WTC11 (cell line): ENCODE results near the gene RIC8B. TPM values are rescaled to one million over a fixed set of nuclear protein-coding genes. Genes with fewer than 3 reads are reported as not detected.
"Not testable (repeated sequence)": the region's sequence is repeated elsewhere in the genome, so short reads cannot be mapped to it uniquely, and the experiment has no call there.

Source experiments
- ATAC-seq: fragments of 200-7000 bp; cut with Tn5 transposase; 2 replicates; pipeline ENCODE4 v1.10.0; 2021; ENCODE audit warnings: mild to moderate bottlenecking, moderate library complexity
- CTCF ChIA-PET: fragments of 300-600 bp; sonication (Branson Sonifier 250); formaldehyde crosslinking; loops from one replicate; lab custom pipeline; 2021; ENCODE audit warnings: antibody characterized with exemption; lab: Charles Lee
- POLR2A ChIA-PET: fragments of 350-600 bp; sonication (Branson Sonifier 250); formaldehyde crosslinking; loops from one replicate; lab custom pipeline; 2021; ENCODE audit warnings: antibody characterized with exemption; lab: Charles Lee
- DNase-seq: peaks from one replicate; pipeline ENCODE4 v3.0.0; 2021; ENCODE audit warnings: low spot score
- H3K27ac Mint-ChIP-seq: 2 replicates; pipeline ENCODE4 v1.8.0; 2021; ENCODE audit warnings: mixed read lengths
- H3K27me3 Mint-ChIP-seq: 2 replicates; pipeline ENCODE4 v1.8.0; 2021; ENCODE audit warnings: low read depth, mild to moderate bottlenecking, moderate library complexity, mixed read lengths
- H3K36me3 Mint-ChIP-seq: 2 replicates; pipeline ENCODE4 v1.8.0; 2021; ENCODE audit warnings: mixed read lengths
- H3K4me1 Mint-ChIP-seq: 2 replicates; pipeline ENCODE4 v1.8.0; 2022; ENCODE audit warnings: mixed read lengths
- H3K4me3 Mint-ChIP-seq: 2 replicates; pipeline ENCODE4 v1.8.0; 2021; ENCODE audit warnings: mild to moderate bottlenecking, moderate library complexity, mixed read lengths
- H3K9me3 Mint-ChIP-seq: 2 replicates; pipeline ENCODE4 v1.8.0; 2021; ENCODE audit warnings: mixed read lengths
- AFF4 ChIP-seq: sonication (generic); formaldehyde crosslinking; IDR thresholded peaks from 2 replicates; pipeline ENCODE4 v1.8.1; 2023; ENCODE audit warnings: mild to moderate bottlenecking, missing genetic modification reagents, borderline replicate concordance
- CREB1 ChIP-seq: sonication (generic); formaldehyde crosslinking; IDR thresholded peaks from 2 replicates; pipeline ENCODE4 v1.8.0; 2023; ENCODE audit warnings: mild to moderate bottlenecking, missing genetic modification reagents
- CREM ChIP-seq: sonication (generic); formaldehyde crosslinking; IDR thresholded peaks from 2 replicates; pipeline ENCODE4 v1.8.1; 2022; ENCODE audit warnings: mild to moderate bottlenecking, missing genetic modification reagents, moderate library complexity
- CTCF ChIP-seq: fragments of 200-600 bp; IDR thresholded peaks from 2 replicates; pipeline ENCODE4 v1.8.0; 2022; ENCODE audit warnings: antibody characterized with exemption
- EMX1 ChIP-seq: fragments of 250-450 bp; sonication (Bioruptor Pico); IDR thresholded peaks from 2 replicates; pipeline ENCODE4 v1.8.0; 2021; ENCODE audit warnings: mild to moderate bottlenecking
- ESRRA ChIP-seq: sonication (generic); formaldehyde crosslinking; IDR thresholded peaks from 2 replicates; pipeline ENCODE4 v1.8.1; 2022; ENCODE audit warnings: mild to moderate bottlenecking, missing genetic modification reagents, borderline replicate concordance
- FOXJ3 ChIP-seq: sonication (generic); formaldehyde crosslinking; IDR thresholded peaks from 2 replicates; pipeline ENCODE4 v1.9.0; 2021; ENCODE audit warnings: missing genetic modification reagents, mild to moderate bottlenecking, borderline replicate concordance
- GTF2I ChIP-seq: fragments of 250-450 bp; sonication (Bioruptor Pico); conservative IDR thresholded peaks from 2 replicates; pipeline ENCODE4 v1.4.0; 2021; ENCODE audit warnings: mild to moderate bottlenecking
- IRF2 ChIP-seq: sonication (generic); formaldehyde crosslinking; IDR thresholded peaks from 2 replicates; pipeline ENCODE4 v1.8.0; 2022; ENCODE audit warnings: low read depth, missing genetic modification reagents, borderline replicate concordance
- MLX ChIP-seq: sonication (generic); formaldehyde crosslinking; IDR thresholded peaks from 2 replicates; pipeline ENCODE4 v1.8.1; 2023; ENCODE audit warnings: mild to moderate bottlenecking, missing genetic modification reagents, moderate library complexity
- NFATC4 ChIP-seq: fragments of 250-450 bp; sonication (Bioruptor Pico); IDR thresholded peaks from 2 replicates; pipeline ENCODE4 v1.9.0; 2021; ENCODE audit warnings: mild to moderate bottlenecking
- NFE2L1 ChIP-seq: sonication (generic); formaldehyde crosslinking; IDR thresholded peaks from 2 replicates; pipeline ENCODE4 v1.8.1; 2023; ENCODE audit warnings: missing genetic modification reagents
- STAT6 ChIP-seq: sonication (generic); formaldehyde crosslinking; conservative IDR thresholded peaks from 2 replicates; pipeline ENCODE4 v1.8.1; 2023; ENCODE audit warnings: mild to moderate bottlenecking, low read depth, missing genetic modification reagents, moderate library complexity
- ZNF423 ChIP-seq: fragments of 250-450 bp; sonication (Bioruptor Pico); IDR thresholded peaks from 2 replicates; pipeline ENCODE4 v2.1.2; 2022; ENCODE audit warnings: mild to moderate bottlenecking, moderate library complexity
- ZNF512 ChIP-seq: sonication (generic); formaldehyde crosslinking; IDR thresholded peaks from 2 replicates; pipeline ENCODE4 v1.8.1; 2022; ENCODE audit warnings: missing genetic modification reagents, borderline replicate concordance
- total RNA-seq: library from RNA; stranded (reverse); gene quantifications from 3 replicates; pipeline ENCODE4 v1.2.3, GENCODE V29; 2021
- TF ChIP-seq, protein P1 (sequence below): fragments of 250-450 bp; sonication (Bioruptor Pico); IDR thresholded peaks from 2 replicates; pipeline ENCODE4 v1.9.0; 2021; ENCODE audit warnings: mild to moderate bottlenecking

The RIC8B gene
- total RNA-seq, 1 experiment from 2014 or later = 20.2 TPM

GRCh38 chr12:106919910-106920544, 145.5 kb downstream of the RIC8B start:
- ATAC-seq (no peak), DNase-seq (no peak)
- Mint-ChIP-seq H3K4me1 (peaks cover 28% of the 10 kb centered on the region), H3K4me3 (peak overlapping the region; percentile 45), H3K27me3 (peaks cover 12% of the 10 kb centered on the region), H3K27ac (no peak overlapping the region), H3K9me3 (peaks cover 17% of the 10 kb centered on the region), H3K36me3 (peaks cover 10% of the 10 kb centered on the region)
- POLR2A ChIA-PET = interaction anchor here (1.1 to 1.5 kb wide), 3 partner anchors 36 to 562 kb away, joined by 4 to 9 read pairs (median 4); partner anchors contain the start of genes POLR3B and TMEM263
- CTCF ChIA-PET = interaction anchor here (0.6 to 3.2 kb wide), 51 partner anchors 7 to 771 kb away, joined by 3 to 108 read pairs (median 6); partner anchors contain the start of genes POLR3B, RFX4 and TMEM263
- no peak for TF ChIP-seq ZNF512 (CRISPR knock-in tag)
- peak; percentile 63 for TF ChIP-seq CTCF
- 0 out of 2 replicates have a peak, but pooled peaks have one; percentile 25 for TF ChIP-seq GTF2I (CRISPR knock-in tag)

DNA sequence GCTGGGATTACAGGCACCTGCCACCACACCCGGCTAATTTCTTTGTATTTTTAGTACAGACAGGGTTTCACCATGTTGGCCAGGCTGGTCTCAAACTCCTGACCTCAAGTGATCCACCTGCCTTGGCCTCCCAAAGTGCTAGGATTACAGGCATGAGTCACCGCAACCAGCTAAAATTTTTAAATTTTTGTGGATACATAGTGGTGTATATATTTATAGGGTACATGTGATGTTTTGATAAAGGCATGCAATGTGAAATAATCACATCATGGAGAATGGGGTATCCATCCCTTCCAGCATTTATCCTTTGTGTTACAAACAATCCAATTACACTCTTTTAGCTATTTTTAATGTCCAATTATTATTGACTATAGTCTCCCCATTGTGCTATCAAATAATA, 147.5 kb downstream of the RIC8B start:
- H3K27ac Mint-ChIP-seq, DNase-seq, H3K36me3 Mint-ChIP-seq, POLR2A ChIA-PET, ATAC-seq, H3K4me3 Mint-ChIP-seq: not testable (repeated sequence)
- peaks cover 28% of the 10 kb centered on the region for H3K4me1 Mint-ChIP-seq
- CTCF ChIA-PET = interaction anchor here (1.5 kb wide), 1 partner anchor 17 kb away, joined by 3 read pairs; no protein-coding TSS in a partner anchor
- peaks cover 12% of the 10 kb centered on the region for H3K27me3 Mint-ChIP-seq
- H3K9me3 Mint-ChIP-seq = peaks cover 17% of the 10 kb centered on the region

- CTCF ChIA-PET, H3K4me3 Mint-ChIP-seq, POLR2A ChIA-PET, DNase-seq, H3K27ac Mint-ChIP-seq, H3K36me3 Mint-ChIP-seq, ATAC-seq: not testable (repeated sequence)
- Mint-ChIP-seq H3K9me3 (peaks cover 17% of the 10 kb centered on the region), H3K27me3 (peaks cover 16% of the 10 kb centered on the region), H3K4me1 (peaks cover 13% of the 10 kb centered on the region)
Measured at GRCh38 chr12:106923594-106923993, 149.1 kb downstream of the RIC8B start.

GRCh38 chr12:106924268-106924861, 149.9 kb downstream of the RIC8B start:
- Mint-ChIP-seq H3K36me3 (peaks cover 10% of the 10 kb centered on the region), H3K9me3 (peaks cover 17% of the 10 kb centered on the region), H3K27me3 (peaks cover 16% of the 10 kb centered on the region), H3K4me1 (peaks cover 6% of the 10 kb centered on the region), H3K27ac (no peak overlapping the region), H3K4me3 (no peak overlapping the region)
- ATAC-seq (no peak), DNase-seq (no peak)
- ChIA-PET CTCF (no interaction called here), POLR2A (no interaction called here)
- no peak for TF ChIP-seq NFATC4 (CRISPR knock-in tag)
- TF ChIP-seq FOXJ3 = no peak
- TF ChIP-seq AFF4 (CRISPR knock-in tag) = no peak
- no peak for TF ChIP-seq STAT6 (CRISPR knock-in tag)
- TF ChIP-seq NFE2L1 (CRISPR knock-in tag) = no peak
- TF ChIP-seq MLX (CRISPR knock-in tag) = no peak
- TF ChIP-seq CREM (CRISPR knock-in tag) = no peak
- TF ChIP-seq CREB1 = no peak
- TF ChIP-seq IRF2 = no peak
- TF ChIP-seq ZNF423 (CRISPR knock-in tag) = no peak
- TF ChIP-seq ESRRA (CRISPR knock-in tag) = no peak
- TF ChIP-seq, protein P1, sequence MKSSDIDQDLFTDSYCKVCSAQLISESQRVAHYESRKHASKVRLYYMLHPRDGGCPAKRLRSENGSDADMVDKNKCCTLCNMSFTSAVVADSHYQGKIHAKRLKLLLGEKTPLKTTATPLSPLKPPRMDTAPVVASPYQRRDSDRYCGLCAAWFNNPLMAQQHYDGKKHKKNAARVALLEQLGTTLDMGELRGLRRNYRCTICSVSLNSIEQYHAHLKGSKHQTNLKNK (CRISPR knock-in tag) = no peak
- no peak for TF ChIP-seq EMX1
